HPDE6-E6E7 (cell line): Measurements from ENCODE around the gene PTPRJ.
A peak's percentile ranks its signal among the peaks of the same experiment; 100 is the strongest.
"Not testable (repeated sequence)": the region's sequence is repeated elsewhere in the genome, so short reads cannot be mapped to it uniquely, and the experiment has no call there.

Experiments used
- DNase-seq: peaks from one replicate; pipeline ENCODE4 v3.0.0; 2011; ENCODE audit warnings: missing footprints; ENCODE audit errors: extremely low spot score

The PTPRJ gene

DNA sequence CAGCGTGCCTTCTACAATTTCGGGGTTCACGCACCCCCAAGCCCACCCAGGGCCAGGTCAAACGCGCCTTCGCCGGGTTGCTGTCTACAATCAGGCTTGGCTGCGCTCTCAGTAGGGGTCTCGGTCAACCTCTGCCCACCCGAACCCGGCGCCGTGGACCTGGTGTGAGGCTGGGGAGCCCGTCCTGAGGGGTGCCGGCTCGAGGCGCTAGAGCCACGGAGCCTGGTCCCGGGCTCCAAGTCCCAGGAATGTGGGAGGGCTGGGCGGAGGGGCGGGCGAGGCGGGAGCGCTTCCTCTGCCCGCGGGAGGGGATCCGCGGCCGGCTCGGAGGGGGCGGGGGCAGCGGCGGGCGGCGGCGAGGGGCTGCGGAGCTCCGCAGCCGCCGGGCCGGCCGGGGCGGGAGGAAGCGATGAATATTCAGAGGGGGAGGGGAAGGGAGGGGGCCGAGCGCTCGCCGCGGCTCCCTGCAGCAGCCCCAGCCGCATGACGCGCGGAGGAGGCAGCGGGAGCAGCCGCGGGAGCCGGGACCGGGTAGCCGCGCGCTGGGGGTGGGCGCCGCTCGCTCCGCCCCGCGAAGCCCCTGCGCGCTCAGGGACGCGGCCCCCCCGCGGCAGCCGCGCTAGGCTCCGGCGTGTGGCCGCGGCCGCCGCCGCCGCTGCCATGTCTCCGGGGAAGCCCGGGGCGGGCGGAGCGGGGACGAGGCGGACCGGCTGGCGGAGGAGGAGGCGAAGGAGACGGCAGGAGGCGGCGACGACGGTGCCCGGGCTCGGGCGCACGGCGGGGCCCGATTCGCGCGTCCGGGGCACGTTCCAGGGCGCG lies at the start of gene PTPRJ:
Gene PTPRJ, plus strand, starts transcription at position 472 of the 819 bp plus-strand sequence. CDS start 354 bp downstream, outside the sequence.
- no peak for DNase-seq

DNA sequence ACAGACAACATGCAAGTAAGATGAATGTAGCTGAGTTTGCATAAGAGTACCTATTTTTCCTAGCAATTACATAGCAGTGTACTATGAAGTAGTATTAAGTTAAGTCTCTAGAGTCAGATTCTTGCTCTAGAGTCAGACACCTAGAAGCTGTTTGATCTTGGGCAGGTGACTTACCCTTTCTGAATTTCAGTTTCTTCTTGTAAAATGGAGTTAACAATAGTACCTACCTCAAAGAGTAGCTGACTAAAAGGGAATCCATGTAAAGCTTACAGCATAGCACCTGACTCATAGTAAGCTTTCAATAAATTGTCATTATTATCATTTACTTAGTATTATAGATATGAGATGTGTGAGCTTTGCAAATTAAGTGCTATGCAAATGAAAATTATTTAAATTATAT lies 47.8 kb upstream of the PTPRJ start:
- DNase-seq = no peak

- DNase-seq = not testable (repeated sequence)
These were observed 46.6 kb upstream of the PTPRJ start for GRCh38 chr11:47933797-47934196.

DNA sequence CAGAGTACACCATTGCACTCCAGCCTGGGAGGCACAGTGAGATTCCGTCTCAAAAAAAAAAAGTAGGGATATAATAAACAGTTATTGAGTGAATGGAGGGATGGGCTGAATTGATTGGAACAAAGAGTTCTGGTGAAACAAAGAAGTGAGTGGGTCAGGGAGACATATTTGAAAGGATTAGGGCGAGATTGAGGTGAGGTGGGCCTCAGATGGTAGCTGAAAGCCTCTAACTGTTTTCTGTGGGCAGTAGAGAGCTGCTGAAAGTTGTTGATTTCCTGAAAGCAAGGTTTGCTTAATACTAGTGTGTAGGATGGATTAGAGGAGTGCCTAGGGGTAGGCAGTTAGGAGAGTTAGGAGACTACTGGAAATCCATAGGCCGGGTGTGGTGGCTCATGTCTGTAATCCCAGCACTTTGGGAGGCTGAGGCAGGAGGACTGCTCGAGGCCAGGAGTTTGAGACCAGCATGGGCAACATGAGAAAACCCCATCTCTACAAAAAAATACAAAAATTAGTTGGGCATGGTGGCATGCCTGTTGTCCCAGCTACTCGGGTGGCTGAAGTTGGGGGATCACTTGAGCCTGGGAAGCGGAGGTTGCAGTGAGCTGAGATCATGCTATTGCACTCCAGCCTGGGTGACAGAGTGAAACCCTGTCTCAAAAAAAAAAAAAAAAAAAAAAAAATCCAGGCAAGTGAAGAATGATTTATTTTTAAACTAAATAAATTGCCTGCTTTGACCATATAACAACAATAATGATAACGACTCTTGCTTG lies 41.4 kb upstream of the PTPRJ start:
- DNase-seq = no peak

DNA sequence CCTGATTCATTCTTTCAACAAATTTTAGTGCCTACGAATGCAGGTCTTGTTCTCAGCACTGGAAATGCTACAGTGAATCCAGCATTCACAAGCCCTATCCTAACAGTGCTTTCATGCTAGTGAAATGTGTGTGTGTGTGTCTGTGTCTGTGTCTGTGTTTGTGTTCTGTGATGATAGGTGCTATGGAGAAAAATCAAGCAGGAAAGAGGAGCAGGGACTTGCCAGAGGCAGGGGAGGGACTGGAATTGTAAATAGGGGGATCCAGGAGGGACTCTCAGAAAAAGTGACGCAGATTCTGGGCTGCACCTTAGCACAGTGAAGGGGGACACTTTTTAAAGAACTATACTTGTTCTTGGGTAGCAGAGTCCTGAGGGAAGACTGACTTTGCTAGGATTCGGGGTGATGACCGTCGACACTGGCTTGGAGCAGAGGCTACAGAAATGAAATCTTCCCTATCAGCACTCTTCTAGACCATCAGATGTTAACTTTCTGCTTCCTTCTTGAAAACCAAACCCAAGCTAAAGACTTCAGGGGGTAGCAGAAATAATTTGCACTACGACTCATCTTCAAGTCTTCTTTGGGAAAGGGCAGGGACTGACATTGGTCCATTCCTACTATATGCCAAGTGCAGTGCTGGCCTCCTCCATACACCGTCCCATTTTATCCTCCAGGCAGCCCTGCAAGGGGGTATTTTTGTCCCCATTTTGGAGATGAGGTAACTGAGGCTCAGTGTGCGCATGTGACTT lies 39.3 kb upstream of the PTPRJ start:
- DNase-seq = no peak

- DNase-seq = no peak
These were observed 38.3 kb upstream of the PTPRJ start for GRCh38 chr11:47941907-47942558.

DNA sequence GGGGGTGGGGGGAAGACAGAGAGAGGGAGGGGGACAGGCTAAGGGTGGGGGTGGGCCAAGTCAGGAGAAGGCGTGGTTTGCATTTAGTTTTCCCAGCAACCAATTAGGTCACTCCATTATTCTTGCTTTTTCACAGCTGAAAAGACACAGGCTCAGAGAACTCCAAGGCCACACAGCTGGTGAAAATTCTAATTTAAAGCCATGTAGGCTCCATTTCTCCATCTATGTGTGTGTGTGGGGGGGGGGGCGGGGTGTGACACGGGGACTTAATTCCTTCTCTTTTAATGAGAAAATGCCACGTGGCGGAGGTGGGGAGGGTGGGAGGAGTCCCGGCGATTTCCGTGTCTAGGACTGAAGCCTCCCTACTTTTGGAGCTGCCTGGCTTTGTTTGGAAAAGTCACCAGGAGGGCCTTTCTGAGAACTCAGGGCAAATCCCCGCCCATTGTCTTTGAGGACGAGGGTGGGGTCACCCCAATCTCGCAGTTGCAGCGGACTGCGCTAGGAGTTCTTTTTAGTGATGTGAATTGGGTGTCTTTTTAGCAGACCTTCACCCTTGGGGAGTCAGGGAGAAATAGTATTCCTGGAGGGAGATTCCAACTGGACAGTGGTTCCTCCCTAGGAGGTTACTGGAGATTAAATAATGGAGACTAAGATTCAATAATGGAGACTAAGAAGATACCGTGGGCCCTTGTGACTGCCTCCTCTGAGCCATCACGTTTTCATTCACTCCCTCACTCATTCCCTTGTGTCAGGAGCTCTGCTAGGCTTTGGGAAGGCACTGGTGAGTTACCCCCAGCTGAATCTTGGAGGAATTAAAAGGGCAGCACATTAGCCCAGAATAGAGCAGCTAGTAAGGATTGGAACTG lies 36.4 kb upstream of the PTPRJ start:
- no peak for DNase-seq

- no peak for DNase-seq
These were observed 35.7 kb upstream of the PTPRJ start for GRCh38 chr11:47944632-47945031.

DNA sequence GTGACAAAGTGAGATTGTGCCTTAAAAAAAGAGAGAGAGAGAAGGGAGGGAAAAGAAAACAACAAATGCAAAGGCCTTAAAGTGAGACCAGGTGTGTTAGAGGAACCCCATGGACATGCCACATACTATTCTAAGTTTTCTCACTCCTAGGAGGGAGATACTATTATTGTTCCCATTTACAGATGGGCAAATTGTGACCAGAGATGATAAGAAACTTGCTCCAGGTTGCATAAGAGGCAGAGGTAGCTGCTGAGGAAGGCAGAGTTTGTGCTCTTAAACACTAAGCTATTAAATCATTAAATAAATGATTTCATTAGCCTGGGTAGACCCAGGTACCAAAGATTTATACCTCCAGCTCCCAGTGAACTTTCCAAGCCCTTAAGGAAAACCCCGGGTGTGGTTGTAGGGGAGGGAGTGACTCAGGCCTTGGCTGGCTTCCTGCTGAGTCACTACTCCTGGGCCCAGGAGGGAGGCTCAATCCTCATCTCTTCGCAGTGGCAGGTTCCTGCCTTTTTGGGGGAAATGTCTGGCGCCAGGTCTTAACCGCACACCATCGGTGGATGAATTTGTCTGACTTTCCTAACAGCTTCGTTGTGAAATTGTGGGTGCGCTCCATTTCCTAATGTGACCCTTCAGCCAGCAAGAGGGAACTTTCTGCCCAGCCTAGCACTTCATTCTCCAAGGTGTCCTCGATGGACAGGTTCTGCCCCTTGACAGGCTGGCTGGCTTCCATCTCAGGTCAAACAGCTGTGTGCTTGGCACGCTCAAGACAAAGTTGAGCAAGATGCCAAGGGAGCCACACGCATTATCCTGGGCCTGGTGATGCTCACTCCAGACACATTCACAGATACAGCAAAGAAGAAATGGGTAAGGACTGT lies 33.4 kb upstream of the PTPRJ start:
- DNase-seq = peak; percentile 98

- no peak for DNase-seq
These were observed 32.2 kb upstream of the PTPRJ start for GRCh38 chr11:47948137-47948536.

GRCh38 chr11:47949001-47949675 lies 31.2 kb upstream of the PTPRJ start:
- not testable (repeated sequence) for DNase-seq

GRCh38 chr11:47950396-47950795 lies 30.0 kb upstream of the PTPRJ start:
- no peak for DNase-seq

DNA sequence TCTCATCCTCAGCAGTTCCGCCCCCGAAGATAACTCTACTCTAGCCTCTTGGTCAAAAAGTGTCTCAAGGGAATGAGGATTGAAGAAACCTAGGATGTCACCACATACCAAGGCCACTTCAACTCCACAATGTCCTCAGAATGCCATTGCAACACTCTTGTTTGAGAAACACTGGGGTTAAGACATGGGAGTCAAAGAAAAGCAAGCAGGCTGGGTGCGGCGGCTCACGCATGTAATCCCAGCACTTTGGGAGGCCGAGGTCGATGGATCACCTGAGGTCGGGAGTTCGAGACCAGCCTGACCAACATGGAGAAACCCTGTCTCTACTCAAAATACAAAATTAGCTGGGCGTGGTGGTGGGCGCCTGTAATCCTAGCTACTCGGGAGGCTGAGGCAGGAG lies 28.9 kb upstream of the PTPRJ start:
- DNase-seq = not testable (repeated sequence)

DNA sequence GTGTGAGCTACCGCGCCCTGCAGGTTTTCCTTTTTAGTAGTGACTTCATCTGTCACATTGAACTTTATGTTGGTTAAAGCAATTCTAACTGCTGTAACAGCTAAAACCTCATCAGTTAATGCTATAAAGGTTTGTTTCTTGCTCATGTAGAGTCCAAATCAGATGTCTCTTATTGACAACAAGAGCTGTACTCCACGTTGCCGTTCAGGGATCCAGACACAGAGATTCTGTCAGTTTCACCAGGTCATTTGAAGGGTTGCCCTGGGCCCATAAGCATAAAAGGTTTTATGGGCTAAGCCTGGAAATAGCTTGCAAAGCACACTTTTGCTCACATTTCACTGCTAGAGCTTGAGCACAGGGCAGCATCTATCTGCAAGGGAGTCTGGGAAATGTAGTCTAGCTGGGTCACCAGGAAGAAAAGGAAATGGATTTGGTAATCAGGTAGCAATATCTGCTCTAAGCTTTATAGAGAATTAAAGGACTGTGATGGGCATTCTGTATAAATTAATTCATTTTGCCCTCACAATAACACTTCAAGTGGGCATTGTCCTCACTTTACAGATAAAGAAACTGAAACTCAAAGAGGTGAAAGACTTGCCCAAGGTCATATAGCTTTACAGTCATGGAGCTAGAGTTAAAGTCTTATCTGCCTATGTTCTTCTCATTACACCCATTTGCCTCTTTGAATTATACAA lies 25.2 kb upstream of the PTPRJ start:
- no peak for DNase-seq

GRCh38 chr11:47960015-47960414 lies 20.3 kb upstream of the PTPRJ start:
- no peak for DNase-seq

- no peak for DNase-seq
These were observed 19.0 kb upstream of the PTPRJ start for GRCh38 chr11:47961383-47961782.

- DNase-seq = no peak
These were observed 15.8 kb upstream of the PTPRJ start for GRCh38 chr11:47964546-47964945.
